ENCODE results near the gene MINDY4.

MINDY4 gene

GRCh38 chr7:30920584-30921539 lies 149.6 kb downstream of the MINDY4 start:
- no peak for FAIRE-seq

DNA sequence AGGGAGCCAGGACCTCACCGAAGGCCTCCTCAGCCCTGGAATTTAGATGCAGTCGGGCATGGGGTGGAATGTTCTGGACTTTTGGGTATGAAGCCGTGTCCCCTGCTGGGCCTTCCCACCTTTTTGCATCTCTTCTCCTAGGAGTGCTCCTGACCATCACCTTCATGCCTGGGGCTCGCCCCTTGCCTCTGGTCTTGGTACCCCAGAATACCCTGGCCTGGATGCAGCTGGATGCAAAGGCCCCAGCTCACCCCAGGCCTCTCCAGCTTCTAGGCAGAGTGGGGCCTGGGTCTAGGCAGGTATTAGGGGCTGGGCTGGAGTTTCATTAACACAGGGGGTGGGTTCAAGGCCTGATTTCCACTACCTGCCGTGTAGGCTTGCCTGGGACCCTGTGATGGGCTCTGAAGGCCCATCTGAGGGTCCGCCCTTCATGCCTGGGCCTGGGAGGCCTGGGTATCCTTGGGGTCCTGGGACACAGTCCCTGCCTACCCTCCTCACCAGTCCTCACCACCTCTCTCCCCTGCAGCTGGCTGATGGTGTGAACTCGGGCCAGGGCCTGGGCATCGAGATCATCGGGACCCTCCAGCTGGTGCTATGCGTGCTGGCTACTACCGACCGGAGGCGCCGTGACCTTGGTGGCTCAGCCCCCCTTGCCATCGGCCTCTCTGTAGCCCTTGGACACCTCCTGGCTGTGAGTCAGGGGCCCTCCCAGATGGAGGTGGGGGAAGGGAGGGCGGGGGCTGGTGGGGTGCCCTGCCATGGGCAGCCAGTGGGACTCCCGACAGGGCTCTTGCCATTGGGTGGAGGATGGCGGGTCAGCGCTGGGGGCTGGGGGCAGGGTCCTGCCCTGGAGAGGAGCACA lies 150.6 kb downstream of the MINDY4 start:
- FAIRE-seq, result no peak

- FAIRE-seq, result no peak
Measured at GRCh38 chr7:30922596-30922995, 151.4 kb downstream of the MINDY4 start.

DNA sequence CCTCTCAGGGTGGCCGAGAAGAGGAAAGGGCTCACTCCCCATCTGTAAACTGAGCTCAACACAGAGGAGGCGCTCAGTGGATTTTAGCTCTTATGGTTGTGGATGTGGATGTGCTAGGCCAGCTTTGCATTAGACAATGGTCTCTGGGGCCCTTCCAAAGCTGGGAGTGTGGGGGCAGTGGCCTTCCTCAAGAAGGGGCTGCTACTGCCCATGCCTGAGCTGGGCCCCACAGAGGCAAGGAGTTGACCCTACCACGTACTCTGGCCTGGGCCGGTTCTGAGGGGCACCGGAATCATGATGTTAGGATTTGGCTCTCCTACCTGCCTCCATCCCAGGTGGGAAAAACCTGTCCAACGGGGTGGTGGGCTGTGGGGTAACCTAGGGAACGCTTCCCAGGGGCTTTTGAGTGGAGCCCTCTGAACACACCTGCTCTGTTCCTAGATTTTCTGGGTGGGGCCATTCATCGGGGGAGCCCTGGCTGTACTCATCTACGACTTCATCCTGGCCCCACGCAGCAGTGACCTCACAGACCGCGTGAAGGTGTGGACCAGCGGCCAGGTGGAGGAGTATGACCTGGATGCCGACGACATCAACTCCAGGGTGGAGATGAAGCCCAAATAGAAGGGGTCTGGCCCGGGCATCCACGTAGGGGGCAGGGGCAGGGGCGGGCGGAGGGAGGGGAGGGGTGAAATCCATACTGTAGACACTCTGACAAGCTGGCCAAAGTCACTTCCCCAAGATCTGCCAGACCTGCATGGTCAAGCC lies 152.0 kb downstream of the MINDY4 start:
- no peak for FAIRE-seq

- no peak for FAIRE-seq
Measured at GRCh38 chr7:30923774-30924413, 152.7 kb downstream of the MINDY4 start.

- no peak for FAIRE-seq
Measured at GRCh38 chr7:30924624-30925023, 153.4 kb downstream of the MINDY4 start.

DNA sequence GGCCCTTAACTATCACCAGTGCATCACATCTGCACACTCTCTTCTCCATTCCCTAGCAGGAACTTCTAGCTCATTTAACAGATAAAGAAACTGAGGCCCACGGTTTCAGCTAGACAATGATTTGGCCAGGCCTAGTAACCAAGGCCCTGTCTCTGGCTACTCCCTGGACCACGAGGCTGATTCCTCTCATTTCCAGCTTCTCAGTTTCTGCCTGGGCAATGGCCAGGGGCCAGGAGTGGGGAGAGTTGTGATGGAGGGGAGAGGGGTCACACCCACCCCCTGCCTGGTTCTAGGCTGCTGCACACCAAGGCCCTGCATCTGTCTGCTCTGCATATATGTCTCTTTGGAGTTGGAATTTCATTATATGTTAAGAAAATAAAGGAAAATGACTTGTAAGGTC lies 153.9 kb downstream of the MINDY4 start:
- no peak for FAIRE-seq

- FAIRE-seq, result no peak
Measured at GRCh38 chr7:30925913-30926312, 154.7 kb downstream of the MINDY4 start.

GRCh38 chr7:30926313-30926712 lies 155.1 kb downstream of the MINDY4 start:
- no peak for FAIRE-seq

GRCh38 chr7:30927040-30927439 lies 155.8 kb downstream of the MINDY4 start:
- no peak for FAIRE-seq

DNA sequence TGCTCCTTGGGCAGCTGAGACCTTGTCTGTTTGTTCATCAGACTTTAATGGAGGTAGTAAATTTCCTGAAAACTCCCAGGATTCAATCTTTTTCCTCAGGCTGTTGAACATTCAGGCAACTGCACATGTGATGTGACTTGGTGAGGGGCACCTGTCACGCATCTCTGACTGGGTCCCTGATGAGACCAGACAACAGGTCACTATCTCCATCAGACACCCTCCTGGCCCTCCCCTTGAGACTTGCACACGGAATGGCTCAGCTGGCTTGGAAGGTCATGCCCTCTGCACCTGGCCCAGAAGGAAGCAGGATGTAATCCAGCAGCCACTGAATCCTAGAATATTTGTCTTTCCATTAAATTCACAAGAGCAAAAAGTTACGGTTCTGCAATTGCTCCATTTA lies 156.3 kb downstream of the MINDY4 start:
- no peak for FAIRE-seq

DNA sequence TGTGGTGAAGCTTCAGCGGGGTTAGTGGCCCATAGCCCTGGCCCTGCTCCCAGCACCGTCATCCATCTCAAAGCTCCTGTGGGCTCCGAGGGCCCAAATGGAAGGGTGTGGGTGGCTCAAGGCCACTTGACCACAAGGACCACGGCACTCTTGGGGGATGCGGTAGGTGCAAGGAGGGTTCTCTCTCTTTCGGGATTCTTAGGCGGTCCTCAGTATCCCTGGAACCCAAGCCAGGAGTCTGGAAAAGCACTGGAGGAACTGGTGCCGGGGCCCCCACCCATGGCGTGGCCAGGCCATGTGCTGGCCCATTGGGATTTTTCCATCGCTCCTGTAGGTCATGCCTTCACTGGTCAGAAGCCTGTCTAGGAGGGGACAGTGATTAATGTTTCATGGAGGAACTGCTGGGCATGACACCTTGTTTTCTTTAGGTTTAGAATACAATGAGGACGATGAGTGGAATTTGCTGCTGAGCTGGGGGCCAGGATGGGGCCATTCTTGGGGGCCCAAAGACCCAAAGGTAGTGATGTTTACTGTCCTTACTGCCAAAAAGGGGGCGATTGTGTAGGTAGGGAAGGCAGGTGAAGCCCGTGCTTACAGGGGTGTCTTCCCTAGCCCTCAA lies 157.1 kb downstream of the MINDY4 start:
- FAIRE-seq, result no peak

DNA sequence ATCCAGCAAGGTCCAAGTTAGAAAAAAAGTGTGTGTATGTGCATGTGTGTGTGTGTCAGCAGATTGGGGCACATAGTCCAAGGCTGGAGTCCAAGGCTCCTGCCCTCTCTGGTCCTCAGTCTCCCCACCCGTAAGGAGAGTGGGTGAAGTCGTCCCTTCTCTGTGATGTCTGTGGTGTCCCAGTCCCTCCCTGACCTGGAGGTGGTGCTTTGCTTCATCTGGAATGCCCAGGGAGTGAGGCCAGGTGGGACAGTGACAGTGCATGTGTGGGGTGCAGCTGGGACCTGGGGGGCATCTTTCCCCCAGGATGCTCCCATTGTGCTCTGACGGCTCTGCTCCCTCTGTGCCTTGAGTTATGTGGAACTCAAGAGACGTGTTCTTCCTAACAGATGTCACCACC lies 158.5 kb downstream of the MINDY4 start:
- FAIRE-seq, result no peak

- FAIRE-seq, result no peak
Measured at GRCh38 chr7:30930621-30931020, 159.4 kb downstream of the MINDY4 start.

GRCh38 chr7:30931161-30931928 lies 160.1 kb downstream of the MINDY4 start:
- no peak for FAIRE-seq

DNA sequence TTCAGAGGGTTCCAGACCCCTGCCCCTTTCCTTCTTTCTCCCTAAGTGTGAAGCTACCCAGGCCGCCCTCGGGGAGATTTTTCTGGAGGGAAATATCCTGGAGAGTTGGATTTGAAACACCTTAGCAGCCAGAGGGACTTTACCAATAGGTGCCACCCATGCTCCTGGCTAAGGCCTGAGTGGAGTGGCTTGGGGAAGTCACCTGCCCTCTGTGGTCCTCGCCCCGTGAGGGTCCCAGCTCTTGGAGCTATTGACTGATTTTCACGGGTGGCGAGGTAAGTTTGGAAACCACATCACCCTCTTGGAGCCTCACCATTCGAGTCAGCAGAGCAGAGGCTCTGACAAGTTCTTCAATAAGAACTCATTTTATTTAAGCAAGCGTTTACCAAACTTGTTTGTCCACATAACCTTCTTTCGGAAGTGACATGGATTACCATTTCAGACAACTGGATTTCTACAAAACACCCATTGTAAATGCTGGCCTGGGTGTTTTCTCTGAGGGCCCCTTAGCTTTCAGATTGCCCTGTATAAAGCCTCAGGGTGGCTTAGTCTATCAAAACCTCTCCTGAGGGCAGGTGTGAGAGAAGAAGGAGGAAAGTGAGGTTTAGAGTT lies 160.8 kb downstream of the MINDY4 start:
- no peak for FAIRE-seq

DNA sequence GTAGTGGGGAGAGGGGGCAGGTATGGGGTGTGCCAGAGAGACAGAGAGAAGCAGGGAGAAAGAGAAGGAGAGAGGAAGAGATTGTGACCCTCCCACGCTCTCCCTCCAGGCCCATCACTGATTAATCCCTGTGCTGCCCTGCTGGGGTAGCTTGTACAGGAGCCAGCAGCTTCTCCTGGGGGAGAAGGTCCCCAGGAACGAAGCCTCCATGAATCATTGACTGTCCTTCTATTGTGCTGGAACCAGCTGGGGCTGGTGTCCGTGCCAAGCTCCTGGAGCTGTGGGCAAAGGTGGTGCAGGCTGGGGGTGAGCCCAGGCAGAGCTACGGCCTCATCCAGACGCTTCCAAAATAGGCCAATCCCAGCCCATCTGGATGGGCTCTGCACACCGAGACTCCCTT lies 161.3 kb downstream of the MINDY4 start:
- no peak for FAIRE-seq

DNA sequence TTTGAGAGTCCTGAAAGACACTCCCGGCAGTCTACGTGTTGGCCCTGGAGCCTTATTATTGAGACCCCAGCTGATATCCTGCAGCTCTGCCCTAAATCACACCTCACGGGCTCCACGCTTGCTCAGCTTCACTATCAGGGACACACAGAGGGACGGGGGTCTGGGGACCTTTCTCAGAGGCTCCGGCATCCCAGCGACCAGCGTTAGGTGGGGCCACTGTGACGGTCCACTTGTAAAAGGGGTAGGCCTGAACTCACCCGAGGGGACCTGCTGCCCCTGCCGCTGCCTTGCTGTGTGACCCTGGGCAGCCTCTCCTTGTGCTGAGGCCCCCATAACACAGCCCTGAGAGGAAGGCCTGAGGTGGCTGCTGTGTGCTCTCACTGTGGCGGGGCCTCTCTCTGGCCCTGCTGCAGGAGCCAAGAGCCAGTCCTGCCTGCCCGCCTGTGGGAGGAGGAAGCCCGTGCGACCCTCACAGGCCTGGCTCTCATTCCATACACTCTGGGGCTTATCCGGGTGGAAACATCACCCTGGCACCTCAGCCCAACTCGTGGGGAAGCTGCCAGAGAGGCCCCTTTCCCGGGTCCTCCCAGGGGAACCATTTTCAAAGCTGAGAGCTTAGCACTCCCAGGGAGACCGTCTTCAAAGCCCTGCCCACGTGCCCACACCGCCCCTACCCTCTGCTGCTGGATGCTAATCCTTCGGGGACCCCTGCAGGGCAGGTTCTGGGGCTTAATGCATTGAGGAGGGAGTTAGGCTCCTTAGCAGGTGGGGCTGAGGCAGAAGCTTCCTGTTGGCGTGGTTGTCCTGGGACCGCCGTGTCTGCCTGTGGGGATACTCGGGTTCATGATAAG lies 162.1 kb downstream of the MINDY4 start:
- no peak for FAIRE-seq

- no peak for FAIRE-seq
Measured at GRCh38 chr7:30934225-30934624, 163.0 kb downstream of the MINDY4 start.

Measured in G401.6 (cell line).